Measurements from ENCODE around the gene PRAME.

- TF ChIP-seq CTCF (IDR thresholded peaks at IDR 0.05; ENCODE audit: extremely low read depth in 1 of 2, insufficient read depth in 1 of 2, low read depth in 1 of 2, low read length in 2 of 2) (no peak), POLR2A (IDR thresholded peaks at IDR 0.05; ENCODE audit: low read depth, low read length) (no peak), POLR2AphosphoS5 (IDR thresholded peaks at IDR 0.05; ENCODE audit: insufficient read depth, low read depth, low read length) (no peak)
Measured at GRCh38 chr22:22545084-22545483, 14.0 kb downstream of the PRAME start.

All from endothelial cell of umbilical vein (primary cell).